Activated CD8-positive, alpha-beta memory T cell treated with anti-CD3 and anti-CD28 coated beads for 24 hours (primary cell): ENCODE results near the gene PIR.

ENCODE experiments used
- DNase-seq: peaks from one replicate; pipeline ENCODE4 v3.0.0-alpha.2; 2020

The PIR gene

GRCh38 chrX:15493118-15493962 lies at the start of gene PIR:
Gene PIR (minus strand): TSS chrX:15493333. CDS start chrX:15491257, 2,076 bp downstream.
- DNase-seq: peak; percentile 85

- no peak for DNase-seq
Measured at GRCh38 chrX:15530318-15530717, 37.2 kb upstream of the PIR start.

GRCh38 chrX:15529165-15529564 lies 36.0 kb upstream of the PIR start:
- DNase-seq: no peak

GRCh38 chrX:15525664-15526416 lies 32.7 kb upstream of the PIR start:
- DNase-seq: no peak

GRCh38 chrX:15524417-15524816 lies 31.3 kb upstream of the PIR start:
- no peak for DNase-seq

- DNase-seq: no peak
Measured at GRCh38 chrX:15523088-15523487, 30.0 kb upstream of the PIR start.

- no peak for DNase-seq
Measured at GRCh38 chrX:15522464-15522863, 29.3 kb upstream of the PIR start.

- no peak for DNase-seq
Measured at GRCh38 chrX:15515931-15516330, 22.8 kb upstream of the PIR start.

GRCh38 chrX:15514279-15514678 lies 21.1 kb upstream of the PIR start:
- DNase-seq: no peak

- DNase-seq: no peak
Measured at GRCh38 chrX:15512401-15512965, 19.4 kb upstream of the PIR start.

GRCh38 chrX:15511563-15511962 lies 18.4 kb upstream of the PIR start:
- no peak for DNase-seq

GRCh38 chrX:15509845-15510244 lies 16.7 kb upstream of the PIR start:
- DNase-seq: no peak

GRCh38 chrX:15507005-15507404 lies 13.9 kb upstream of the PIR start:
- DNase-seq: no peak

GRCh38 chrX:15505101-15505500 lies 12.0 kb upstream of the PIR start:
- no peak for DNase-seq

- no peak for DNase-seq
Measured at GRCh38 chrX:15504661-15505060, 11.5 kb upstream of the PIR start.

- no peak for DNase-seq
Measured at GRCh38 chrX:15501506-15501905, 8.4 kb upstream of the PIR start.

GRCh38 chrX:15500497-15500966 lies 7.4 kb upstream of the PIR start, which contains the start of gene BMX:
Gene BMX (plus strand): TSS chrX:15500807. CDS start chrX:15508354, 7,547 bp downstream.
- no peak for DNase-seq

- DNase-seq: no peak
Measured at GRCh38 chrX:15499976-15500375, 6.8 kb upstream of the PIR start.

GRCh38 chrX:15498741-15499140 lies 5.6 kb upstream of the PIR start:
- no peak for DNase-seq

GRCh38 chrX:15497865-15498264 lies 4.7 kb upstream of the PIR start:
- peak; percentile 78 for DNase-seq

- DNase-seq: no peak
Measured at GRCh38 chrX:15496824-15497223, 3.7 kb upstream of the PIR start.

GRCh38 chrX:15495801-15496200 lies 2.7 kb upstream of the PIR start:
- DNase-seq: no peak

- DNase-seq: no peak
Measured at GRCh38 chrX:15492469-15492868, 664 bp downstream of the PIR start.

GRCh38 chrX:15483891-15484290 lies 9.2 kb downstream of the PIR start:
- no peak for DNase-seq
